ENCODE measurements around the gene REX1BD.

Gene REX1BD

DNA sequence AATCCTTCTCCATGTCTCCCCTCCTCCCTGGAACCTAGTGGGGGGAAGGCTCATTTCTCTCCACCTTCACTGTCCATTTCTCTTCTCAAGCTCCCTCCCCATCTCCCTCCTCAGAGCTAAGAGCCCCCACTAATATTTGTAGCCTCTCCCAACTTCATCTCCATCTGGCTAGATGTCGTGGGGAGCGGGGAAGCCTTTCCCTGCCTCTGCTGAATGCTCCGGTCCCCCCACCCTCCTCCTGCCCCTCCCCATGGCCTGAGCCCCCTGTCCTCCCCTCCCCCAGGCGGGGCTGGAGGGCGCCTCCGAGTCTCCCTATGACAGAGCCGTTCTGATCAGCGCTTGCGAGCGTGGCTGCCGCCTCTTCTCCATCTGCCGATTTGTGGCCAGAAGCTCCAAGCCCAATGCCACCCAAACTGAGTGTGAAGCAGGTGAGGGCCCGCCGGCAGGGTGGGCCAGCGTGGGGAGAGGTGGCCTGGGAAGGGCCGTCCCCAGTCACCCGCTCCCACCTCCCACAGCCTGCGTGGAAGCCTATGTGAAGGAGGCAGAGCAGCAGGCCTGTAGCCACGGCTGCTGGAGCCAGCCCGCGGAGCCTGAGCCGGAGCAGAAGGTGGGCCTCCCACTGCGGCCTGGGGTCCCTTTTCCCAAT lies 25.1 kb downstream of the REX1BD start:
- no peak for DNase-seq (ENCODE audit: low read depth in 3 of 3)

GRCh38 chr19:18616023-18616422 lies 27.4 kb downstream of the REX1BD start:
- DNase-seq (ENCODE audit: low read depth in 3 of 3): no peak

- no peak for DNase-seq (ENCODE audit: low read depth in 3 of 3)
Measured at GRCh38 chr19:18617562-18617961, 29.0 kb downstream of the REX1BD start.

- no peak for DNase-seq (ENCODE audit: low read depth in 3 of 3)
Measured at GRCh38 chr19:18618236-18618635, 29.6 kb downstream of the REX1BD start.

DNA sequence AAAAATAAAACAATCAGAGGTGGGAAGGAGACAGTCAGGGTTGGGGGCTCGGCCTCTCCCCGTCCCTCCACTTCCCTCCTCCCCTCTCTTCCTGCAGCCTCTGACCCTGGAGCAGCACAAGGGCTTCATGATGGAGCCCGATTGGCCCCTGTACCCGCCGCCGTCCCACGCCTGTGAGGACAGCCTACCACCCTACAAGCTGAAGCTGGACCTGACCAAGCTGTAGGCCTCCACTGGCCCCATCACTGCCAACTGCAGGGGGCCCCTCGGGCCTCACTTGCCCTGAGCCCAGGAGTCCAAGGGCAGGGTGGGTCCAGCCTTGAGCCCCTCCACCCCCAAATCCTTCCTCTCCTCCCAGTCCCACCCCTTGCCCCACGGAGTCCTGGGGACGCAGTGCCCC lies 31.7 kb downstream of the REX1BD start:
- no peak for DNase-seq (ENCODE audit: low read depth in 3 of 3)

- no peak for DNase-seq (ENCODE audit: low read depth in 3 of 3)
Measured at GRCh38 chr19:18620902-18621301, 32.3 kb downstream of the REX1BD start.

DNA sequence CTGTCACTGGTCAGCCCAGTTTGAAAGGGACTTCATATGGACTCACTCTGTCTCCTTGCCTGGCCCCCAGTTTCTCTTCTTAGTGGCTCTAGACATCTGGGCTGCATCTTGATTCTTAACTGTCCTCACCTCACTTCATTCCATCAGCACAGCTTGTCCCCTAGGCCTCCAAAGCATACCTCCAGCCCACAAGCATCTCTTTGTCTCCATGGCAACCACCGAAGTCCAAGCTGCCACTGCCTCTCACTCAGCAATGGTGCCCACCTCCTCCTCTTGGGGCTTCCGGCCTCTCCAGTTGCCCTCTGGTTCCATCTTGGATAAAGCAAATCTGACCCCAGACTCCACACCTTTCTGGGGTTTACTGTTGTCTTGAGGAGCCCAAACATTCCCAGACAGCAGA lies 38.3 kb downstream of the REX1BD start:
- DNase-seq (ENCODE audit: low read depth in 3 of 3): no peak

- DNase-seq (ENCODE audit: low read depth in 3 of 3): no peak
Measured at GRCh38 chr19:18629166-18630088, 40.8 kb downstream of the REX1BD start.

- no peak for DNase-seq (ENCODE audit: low read depth in 3 of 3)
Measured at GRCh38 chr19:18633321-18633720, 44.7 kb downstream of the REX1BD start.

DNA sequence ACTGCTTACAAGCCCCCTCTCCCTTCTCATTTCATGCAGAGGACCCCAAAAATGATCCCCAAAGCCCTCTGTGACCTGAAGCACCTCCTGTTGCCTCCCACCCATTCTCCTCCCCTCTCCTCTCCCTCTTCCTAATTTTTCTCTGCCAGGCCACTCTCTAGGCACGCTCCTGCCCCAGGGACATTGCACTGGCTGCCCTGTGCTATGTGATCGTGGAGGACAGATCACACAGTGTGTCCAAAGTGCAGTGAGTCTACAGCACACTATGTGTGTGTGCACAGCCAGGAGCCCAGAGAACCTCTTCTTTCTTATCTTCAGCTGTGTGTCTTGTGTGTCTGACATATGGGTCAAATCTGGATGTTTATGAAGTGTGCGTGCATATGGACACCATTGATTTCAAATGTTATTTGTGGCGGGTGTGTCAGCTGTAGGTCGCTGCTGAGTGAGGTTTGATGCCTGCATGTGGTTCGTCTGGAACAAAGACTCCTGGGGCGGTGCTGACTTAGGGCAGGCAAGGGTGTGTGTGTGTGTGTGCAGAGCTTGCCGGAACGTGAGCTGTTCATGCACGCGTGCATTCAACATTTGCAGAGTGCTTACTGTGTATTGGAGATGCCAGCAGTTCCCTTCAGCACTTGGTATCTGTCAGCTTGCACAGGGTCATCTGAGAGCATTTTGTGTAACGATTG lies 46.2 kb downstream of the REX1BD start:
- DNase-seq (ENCODE audit: low read depth in 3 of 3): no peak

GRCh38 chr19:18635831-18636182 lies 47.2 kb downstream of the REX1BD start:
- no peak for DNase-seq (ENCODE audit: low read depth in 3 of 3)

DNA sequence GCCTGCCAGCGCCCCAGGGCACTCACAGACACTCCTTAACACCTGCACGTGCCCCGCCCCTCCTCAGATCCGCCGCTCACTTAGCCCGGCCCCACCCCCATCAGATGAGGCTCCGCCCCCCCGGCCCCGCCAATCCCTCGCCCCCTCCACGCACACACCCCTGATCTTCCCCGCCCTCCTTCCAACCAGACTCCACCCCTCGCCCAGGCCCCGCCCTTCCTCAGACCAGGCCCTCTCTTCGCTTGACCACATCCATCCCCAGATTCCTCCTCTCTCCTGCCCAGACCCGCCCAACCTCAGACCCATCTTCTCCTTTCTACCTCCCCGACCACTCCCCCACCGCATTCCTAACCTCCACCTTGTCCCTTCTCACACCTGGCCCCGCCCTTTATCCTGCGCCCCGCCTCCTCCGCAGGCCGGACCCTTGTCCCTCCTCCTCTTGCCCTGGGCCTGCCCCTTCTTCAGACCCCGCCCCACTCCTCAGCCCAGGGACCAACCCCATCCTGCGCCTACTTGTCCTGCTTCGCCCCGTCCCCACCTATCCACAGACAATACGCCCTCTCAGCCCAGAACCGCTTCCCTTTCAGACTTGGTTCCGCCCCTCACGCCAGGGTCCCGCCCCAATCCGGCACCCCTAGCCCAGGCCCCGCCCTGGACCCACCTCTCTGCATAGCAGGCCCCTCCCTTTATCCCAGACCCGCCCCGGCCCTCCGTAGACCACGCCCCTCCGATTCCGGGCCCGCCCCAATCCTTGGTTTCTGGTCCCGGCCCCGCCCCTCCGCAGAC lies 47.8 kb downstream of the REX1BD start:
- DNase-seq (ENCODE audit: low read depth in 3 of 3): peak; percentile 99

- DNase-seq (ENCODE audit: low read depth in 3 of 3): no peak
Measured at GRCh38 chr19:18636969-18637629, 48.5 kb downstream of the REX1BD start, which contains the start of gene KLHL26. KLHL26 (plus strand) TSS chr19:18637028; CDS start chr19:18637055, 27 bp downstream.

DNA sequence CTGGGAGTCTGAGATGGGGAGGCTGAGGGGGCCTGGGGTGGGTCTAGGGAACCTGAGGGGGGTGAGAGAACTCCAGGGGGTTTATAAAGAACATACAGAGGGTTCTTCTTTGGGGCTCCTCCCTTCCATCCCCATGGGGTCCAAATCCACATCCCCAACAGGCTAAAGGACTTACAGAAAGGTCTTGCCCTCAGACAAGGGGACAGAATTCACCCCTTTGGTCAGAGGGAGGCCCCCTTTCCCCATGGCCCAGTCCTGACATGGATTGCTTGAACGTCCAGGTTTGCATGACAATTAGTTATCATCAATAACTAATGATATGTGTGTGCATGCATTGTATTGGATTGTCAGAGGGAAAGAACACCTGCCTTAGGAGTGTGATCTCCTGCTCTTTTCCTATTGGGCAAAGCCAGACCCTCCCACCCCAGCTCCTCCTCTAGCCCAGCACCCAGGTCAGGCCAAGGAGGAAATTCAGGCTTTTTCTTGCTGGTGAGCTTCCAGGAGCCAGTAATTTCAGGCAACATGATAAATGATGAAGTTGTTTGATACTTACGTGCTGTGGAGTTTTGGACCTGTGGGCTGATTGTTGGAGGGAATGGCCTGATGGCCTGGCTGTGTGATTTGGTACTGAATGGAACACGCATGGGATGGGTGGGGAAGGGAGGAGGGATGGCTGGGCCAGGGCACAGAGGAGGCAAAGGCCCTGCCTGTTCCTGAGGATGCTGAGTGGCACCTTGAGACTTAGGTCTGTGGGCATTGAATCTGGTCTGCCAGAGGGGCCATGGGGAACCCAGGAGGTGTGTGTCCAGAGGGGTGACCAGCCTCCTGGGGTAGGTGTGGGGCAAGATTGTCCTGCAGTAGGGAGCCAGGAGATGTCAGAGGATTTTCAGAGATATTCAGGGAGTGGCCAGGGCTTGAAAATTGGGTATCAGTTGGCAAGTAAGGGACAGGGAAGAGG lies 49.4 kb downstream of the REX1BD start:
- DNase-seq (ENCODE audit: low read depth in 3 of 3): no peak

- no peak for DNase-seq (ENCODE audit: low read depth in 3 of 3)
Measured at GRCh38 chr19:18639706-18640243, 51.2 kb downstream of the REX1BD start.

Data from stimulated activated CD4-positive, alpha-beta T cell treated with anti-CD3 and anti-CD28 coated beads, TNF-alpha, amount 100 ng/mL, for 24 hours (primary cell).